GM18519 (cell line): ENCODE data around the gene KRT6B.
"Not testable (repeated sequence)": the region's sequence is repeated elsewhere in the genome, so short reads cannot be mapped to it uniquely, and the experiment has no call there.

Source experiments
- ATAC-seq: cut with Tn5 transposase; IDR thresholded peaks from one replicate; pipeline ENCODE4 v1.9.1; 2021; ENCODE audit warnings: mild to moderate bottlenecking, moderate library complexity; ENCODE audit not compliant: unreplicated experiment, low FRiP score

Gene KRT6B

DNA sequence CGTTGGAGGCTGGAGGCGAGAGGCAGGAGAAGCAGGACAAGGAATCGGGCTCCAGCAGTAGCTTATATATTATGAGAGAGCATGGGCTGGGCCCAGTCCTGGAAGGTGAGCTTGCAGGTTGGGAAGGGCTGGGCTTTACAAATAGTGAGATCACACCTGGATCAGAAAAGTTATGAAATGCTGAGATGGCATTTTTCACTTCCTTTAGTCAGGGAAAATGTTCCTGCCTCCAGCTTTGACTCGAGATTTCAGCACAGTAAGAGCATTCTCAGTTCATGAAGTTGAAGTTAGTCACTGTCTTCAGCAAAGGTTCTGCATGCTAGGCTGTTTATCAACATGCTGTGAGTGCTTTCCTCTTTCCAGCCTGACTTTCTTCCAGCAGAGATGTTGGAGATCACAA is 21.8 kb upstream of the KRT6B start, which contains the start of gene KRT6C:
TSS of gene KRT6C (minus strand) at position 38 of the 400 bp plus-strand sequence. CDS start 68 bp downstream, outside the sequence.
- ATAC-seq = no peak

- no peak for ATAC-seq
These were observed 17.9 kb upstream of the KRT6B start for GRCh38 chr12:52469853-52470252.

DNA sequence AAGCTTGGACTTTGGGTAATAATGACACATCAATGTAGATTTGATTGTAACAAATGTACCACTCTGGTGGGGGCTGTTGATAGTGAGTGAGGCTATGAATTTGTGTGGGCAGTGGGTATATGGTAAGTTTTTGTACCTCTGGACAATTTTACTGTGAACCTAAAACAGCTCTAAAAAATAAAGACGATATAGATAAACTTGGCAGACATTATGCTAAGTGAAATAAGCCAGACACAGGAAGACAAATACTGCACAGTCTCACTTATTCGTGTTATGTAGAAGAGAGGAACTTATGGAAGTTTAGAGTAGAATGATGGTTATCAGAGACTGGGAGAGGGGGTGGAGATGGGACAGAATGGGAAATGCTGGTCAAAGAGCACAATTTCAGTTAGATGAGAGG is 13.0 kb upstream of the KRT6B start:
- no peak for ATAC-seq

GRCh38 chr12:52461693-52462092 is 9.7 kb upstream of the KRT6B start:
- ATAC-seq = no peak

GRCh38 chr12:52458861-52459260 is 6.9 kb upstream of the KRT6B start:
- ATAC-seq = no peak

DNA sequence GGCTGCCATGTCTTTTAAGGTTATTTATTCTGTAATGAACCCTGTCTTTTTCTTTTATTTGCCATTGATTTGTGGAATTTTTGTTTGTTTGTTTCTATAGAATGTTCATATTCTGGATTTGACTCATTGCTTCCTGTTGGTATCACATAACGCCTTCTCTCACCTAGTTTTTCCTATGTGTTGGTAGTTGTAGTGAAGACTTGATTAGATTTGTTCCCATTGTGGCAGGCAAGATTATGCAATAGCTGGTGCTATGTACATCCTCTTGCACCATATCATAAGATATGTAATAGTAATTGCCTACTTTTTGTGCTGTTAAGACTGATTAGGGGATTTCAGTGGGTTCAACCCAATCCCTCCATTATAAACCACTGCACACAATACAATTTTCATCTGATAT is 3.9 kb upstream of the KRT6B start:
- no peak for ATAC-seq

DNA sequence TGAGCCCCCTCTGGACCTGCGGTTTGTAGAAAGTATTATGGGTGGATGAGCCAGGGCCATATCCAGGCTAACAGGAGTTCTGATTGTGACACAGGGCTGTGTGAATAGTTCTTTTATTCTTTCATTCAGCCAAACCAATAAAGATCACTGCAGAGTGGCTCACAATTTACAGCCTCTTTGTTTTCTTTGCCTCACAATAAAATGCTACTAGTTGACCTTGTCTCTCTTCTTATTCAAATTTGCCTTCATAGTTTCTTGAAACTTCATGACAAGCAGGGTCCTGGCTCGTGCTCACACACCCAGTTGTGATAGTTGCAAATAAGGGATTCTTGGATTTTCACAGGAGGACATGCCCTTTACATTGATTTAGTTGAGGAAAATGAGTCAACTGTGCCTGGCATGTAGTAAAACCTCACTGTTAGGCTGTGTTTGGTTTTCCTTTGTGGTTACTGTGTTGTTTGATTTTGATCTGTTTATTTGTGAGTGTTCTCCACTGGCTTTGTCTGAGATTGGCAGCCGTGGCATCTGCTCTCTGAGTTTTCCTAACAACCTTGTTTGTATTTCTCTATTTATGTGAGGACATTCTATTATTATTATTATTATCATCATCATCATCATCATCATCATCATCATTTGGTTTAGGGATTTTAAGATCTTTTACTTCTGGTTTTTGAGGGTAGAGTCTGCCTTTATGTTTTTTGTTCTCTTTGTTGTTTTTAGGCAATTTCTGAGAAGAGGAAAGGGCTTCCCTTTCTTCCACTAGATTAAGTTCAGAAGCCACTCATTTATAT is 2.7 kb upstream of the KRT6B start:
- no peak for ATAC-seq

GRCh38 chr12:52448228-52448627 is 3.7 kb downstream of the KRT6B start:
- no peak for ATAC-seq

GRCh38 chr12:52447196-52447595 is 4.8 kb downstream of the KRT6B start:
- not testable (repeated sequence) for ATAC-seq

- no peak for ATAC-seq
These were observed 5.4 kb downstream of the KRT6B start for GRCh38 chr12:52446367-52447045.

- no peak for ATAC-seq
These were observed 6.1 kb downstream of the KRT6B start for GRCh38 chr12:52445876-52446275.

DNA sequence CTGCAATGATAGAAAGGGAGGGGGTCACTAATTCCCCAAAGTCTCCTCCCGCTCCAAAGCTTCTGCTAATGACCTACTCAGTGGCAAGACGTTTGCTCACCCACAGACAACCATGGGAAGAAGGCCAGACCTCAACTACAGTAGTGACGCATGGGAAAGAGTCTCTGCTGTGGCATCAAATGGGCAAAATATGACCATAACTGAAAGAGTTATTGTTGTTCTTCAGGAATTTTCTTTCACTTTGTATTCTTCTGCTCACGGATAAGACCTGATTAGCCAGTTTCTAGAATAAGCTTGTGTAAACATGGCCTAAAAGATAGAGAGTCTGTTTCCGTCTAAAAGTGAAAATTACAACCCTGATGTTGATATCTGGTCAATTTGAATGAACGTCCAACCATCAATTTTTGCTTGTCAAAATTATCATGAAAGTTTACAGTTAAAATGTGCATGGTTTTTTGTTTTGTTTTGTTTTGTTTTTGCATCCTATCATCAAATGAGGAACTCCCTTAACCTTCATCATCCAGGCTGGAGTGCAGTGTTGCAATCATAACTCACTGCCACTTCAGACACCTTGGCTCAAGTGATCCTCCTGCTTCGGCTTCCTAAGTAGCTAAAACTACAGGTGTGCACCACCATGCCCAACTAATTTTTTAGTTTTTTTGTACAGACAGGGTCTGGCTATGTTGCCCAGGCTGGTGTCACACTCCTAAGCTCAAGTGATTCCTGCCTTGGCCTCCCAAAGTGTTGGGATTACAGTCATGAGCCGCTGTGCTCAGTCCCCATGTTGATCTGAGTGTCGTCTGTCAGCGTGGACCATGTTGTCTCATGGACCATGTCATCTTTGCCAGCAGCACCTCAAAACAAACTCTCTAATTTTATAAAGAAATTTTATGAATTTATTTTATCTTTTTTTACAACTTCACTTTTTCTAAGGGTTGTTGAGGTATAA is 7.0 kb downstream of the KRT6B start:
- no peak for ATAC-seq

DNA sequence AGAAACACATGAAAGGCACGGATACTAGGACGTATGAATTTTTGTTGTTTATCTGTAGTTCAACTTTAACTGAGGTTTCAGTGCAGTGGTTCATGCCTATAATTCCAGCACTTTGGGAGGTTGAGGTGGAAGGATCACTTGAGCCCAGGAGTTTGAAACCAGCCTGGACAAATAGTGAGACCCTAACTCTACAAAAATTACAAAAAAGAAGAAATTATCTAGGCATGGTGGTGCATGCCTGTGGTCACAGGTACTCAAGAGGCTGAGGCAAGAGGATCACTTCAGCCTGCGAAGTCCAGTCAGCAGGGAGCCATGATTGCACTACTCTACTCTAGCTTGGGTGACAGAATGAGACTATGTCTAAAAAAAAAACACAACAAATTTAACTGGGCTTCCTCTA is 8.0 kb downstream of the KRT6B start:
- ATAC-seq = no peak

DNA sequence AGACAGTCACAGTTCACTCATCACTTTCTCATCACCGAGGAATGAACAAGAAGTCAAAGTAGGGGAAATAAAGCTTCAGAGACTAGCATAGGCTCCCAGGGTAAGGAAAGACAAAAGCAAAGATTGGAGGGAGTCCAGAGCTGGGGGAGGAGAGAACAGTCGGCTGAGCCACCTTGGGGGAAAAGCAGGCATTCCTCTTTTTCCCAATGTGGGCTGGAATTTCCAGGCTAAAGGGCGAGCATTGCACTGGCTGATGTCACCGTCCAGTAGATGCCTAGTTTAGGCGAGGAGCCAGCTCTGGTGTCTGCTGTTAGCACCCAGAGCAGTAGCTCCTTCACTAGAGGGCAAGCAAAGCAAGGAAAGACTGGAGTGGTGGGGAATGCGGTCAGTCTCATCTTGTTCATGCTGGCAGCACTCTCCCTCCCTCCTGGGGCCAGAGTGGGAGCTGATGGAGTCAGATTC is 9.3 kb downstream of the KRT6B start:
- no peak for ATAC-seq

DNA sequence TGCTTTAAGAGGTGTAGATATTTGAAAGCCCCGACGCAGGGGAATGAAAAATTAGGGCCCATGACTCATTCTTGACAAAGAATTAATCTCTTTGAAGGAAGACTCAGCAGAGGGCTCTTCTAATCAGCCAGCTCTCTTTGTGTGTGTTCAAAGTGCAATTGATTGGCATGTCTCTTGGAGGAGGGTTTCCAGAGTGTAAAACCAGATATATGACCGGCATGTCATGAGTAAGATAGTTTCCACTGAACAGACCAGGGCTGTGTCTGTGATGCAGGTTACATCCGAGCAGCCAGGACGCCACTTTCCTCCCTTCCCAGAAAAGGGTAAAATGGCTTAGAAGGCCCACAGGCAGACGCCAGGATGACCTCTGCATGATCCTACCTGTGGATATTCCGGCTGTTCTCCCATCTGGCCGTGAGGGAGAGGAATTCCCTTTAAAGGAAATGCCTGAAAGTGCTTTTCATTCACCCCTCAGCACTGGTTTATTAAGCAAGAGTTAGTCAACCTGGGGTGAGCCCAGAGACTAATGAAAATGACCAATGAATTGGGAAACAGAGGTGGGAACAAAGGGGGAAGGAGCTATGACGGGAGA is 10.5 kb downstream of the KRT6B start:
- no peak for ATAC-seq

- no peak for ATAC-seq
These were observed 11.1 kb downstream of the KRT6B start for GRCh38 chr12:52440821-52441319.

GRCh38 chr12:52439845-52440244 is 12.1 kb downstream of the KRT6B start:
- ATAC-seq = no peak

- no peak for ATAC-seq
These were observed 12.5 kb downstream of the KRT6B start for GRCh38 chr12:52439420-52439819.

GRCh38 chr12:52438305-52439301 is 13.3 kb downstream of the KRT6B start:
- ATAC-seq = no peak
